ENCODE results near the gene BPIFB2.

The BPIFB2 gene

DNA sequence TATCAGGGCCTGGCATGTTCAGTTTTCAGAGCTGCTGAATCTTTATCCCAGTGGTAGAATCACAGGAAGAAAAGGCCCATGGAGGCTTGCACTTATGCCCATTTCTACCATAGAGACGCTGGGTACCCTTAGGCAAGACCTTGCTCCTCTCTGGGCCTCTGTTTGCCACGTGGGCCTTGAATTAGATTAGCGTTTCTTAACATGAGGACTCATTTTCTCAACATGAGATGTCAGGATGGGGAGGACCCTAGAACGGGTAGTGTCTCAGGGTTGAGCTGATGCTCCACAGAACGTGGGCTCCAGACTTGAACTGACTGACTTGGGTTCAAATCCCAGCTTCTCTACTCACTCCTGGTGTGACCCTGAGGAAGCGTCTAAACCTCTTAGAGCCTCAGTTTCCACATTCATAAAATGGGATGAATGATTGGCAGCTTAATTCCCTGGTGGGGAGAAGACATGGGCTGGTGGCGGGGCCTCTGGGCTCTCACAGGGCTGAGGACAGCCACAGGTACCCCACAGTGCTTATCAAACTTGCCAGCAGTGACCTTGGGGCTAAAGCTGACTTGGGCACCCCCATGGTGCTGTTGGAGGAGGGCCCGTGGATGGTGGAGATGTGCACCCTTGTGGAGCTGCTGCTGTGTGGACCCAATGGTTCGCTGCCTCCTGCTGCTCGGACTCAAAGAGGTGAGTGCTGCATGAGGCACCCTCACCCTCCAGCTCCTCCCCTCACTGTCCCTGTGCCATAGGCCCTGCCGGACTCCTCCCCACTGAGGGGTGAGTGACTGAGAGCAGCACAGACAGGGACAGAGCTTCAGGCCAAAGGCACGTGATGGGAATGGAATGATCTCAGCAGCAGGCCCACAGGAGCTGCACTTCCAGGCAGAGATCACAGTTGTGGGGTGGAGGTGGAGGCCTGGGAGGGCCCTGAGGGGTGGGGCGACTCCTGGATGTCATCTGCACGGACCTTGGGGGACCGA lies 31.5 kb upstream of the BPIFB2 start:
- in situ Hi-C loops (cut with HindIII; ENCODE audit: low pct_unique_long_range_greater_than_20kb, low sequenced_read_pairs) = no loop called here
- no peak for TF ChIP-seq JUND (IDR thresholded peaks at IDR 0.05; ENCODE audit: low read depth)
- DNase-seq (ENCODE audit: low read depth in 1 of 2, low spot score in 1 of 2) = peak; percentile 69 to 96

DNA sequence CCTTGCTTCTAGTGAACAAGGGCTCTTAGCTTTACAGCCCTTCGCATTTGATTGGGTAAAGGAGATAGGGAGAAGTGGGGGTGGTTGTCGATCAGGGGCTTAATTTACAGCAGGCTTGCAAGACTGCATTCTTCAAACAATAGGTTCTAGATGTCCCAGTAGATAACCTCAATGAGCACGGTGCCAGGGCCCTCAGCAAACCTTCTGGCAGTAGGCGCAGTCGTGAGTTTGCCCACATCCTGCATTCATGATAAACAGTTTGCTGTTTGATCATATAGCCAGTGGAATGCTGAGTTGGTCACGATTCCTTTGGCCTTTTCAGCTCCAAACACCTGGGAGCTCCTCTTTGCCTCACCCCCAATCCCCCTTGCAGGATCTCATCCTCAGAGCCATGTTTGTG lies 30.8 kb upstream of the BPIFB2 start:
- no peak for TF ChIP-seq JUND (IDR thresholded peaks at IDR 0.05; ENCODE audit: low read depth)
- in situ Hi-C loops (cut with HindIII; ENCODE audit: low pct_unique_long_range_greater_than_20kb, low sequenced_read_pairs) = no loop called here
- DNase-seq (ENCODE audit: low read depth in 1 of 2, low spot score in 1 of 2) = peak in 1 of 2 experiments; percentile 91

DNA sequence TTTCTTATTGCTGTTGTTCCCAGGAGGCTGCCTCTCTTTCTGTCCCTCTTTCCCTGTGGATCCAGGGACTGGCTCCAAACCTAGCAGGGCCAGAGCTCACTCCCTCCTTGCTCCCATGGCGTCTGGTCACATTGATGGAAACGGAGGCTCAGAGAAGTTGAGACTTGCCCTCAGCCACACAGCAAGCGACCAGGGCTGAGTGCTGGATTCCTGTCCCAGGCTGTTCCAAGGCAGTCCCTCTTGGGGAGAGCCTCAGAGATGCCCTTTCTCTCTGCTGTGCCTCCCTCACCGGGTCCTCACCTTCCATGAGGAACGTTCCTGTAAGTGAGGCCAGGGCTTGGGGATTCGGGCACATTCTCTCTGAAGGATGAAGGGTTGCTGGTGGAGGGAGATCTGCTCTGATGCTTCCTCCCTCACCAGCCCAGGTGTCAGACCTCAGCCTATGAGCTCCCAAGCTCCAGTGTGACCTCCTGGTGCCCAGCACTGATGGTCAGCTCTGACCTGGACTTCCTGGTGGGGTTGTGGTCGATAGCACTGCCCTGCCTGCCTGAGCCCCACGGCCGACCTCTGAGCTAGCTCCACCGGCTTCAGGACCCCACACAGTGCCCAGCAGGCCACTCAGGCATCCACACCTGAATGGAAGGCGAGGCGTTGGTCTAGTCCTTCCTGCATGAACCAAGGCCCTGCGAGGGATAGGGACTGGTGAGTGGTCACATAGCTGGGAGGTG lies 30.1 kb upstream of the BPIFB2 start:
- TF ChIP-seq JUND (IDR thresholded peaks at IDR 0.05; ENCODE audit: low read depth) = no peak
- in situ Hi-C loops (cut with HindIII; ENCODE audit: low pct_unique_long_range_greater_than_20kb, low sequenced_read_pairs) = no loop called here

DNA sequence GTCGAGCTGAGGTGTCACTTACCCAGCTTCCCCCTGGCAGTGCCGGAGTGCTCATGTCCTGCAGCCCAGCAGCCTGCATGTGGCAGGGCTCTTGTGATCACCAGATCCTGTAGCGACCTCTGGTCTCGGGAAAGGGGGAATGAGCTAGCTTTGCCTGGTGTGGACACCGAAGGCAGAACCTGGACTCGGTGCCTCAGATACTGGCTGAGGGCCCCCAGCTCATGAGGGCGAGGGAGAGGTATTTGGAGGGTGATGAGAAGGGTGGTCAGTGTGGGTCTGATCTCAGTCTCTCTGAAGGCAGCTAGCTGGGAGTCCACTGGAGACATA lies 29.5 kb upstream of the BPIFB2 start:
- no peak for DNase-seq (ENCODE audit: low read depth in 1 of 2, low spot score in 1 of 2)
- no peak for TF ChIP-seq JUND (IDR thresholded peaks at IDR 0.05; ENCODE audit: low read depth)
- in situ Hi-C loops (cut with HindIII; ENCODE audit: low pct_unique_long_range_greater_than_20kb, low sequenced_read_pairs) = no loop called here

More for the DNA sequence above, 30.1 kb upstream of the BPIFB2 start:
- no peak for DNase-seq (ENCODE audit: low read depth in 1 of 2, low spot score in 1 of 2)

DNA sequence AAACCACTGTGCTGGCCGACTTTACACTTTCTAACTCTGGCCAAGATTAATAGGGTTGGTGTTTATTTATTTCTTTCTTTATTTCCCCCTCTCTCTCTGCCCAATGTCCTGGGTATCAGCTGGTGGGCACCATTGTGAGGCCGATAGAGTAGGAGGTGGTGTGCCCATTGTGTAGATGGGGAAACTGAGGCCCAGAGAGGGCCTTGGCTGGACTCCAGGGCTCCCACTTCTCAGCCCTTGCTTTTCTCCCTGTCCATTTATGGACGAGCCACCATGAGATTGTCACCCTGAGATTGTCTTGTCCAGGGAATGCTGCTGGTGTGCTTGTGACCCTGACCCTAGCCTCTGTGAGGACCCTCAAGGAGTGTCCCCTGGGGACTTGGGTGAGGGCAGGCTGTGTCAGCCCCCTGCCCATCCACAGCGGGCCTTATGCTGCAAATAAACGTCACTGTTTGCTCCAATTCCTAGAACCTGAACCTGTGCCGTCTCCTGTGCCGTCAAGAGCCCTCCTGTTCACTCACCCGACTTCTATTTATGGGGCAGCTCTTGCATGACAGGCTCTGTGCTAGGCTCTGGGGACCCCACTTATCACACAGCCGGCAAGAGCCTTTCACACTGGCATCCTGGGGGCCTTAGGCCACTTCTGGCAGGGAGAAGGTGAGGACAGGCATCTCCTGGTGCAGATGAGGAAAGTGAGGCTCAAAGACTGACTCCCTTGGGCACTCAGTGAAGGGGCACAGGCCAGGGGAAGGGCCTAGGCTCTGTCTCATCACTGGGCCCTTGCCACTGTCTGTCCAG lies 28.1 kb upstream of the BPIFB2 start:
- TF ChIP-seq JUND (IDR thresholded peaks at IDR 0.05; ENCODE audit: low read depth) = no peak
- in situ Hi-C loops (cut with HindIII; ENCODE audit: low pct_unique_long_range_greater_than_20kb, low sequenced_read_pairs) = no loop called here
- no peak for DNase-seq (ENCODE audit: low read depth in 1 of 2, low spot score in 1 of 2)

DNA sequence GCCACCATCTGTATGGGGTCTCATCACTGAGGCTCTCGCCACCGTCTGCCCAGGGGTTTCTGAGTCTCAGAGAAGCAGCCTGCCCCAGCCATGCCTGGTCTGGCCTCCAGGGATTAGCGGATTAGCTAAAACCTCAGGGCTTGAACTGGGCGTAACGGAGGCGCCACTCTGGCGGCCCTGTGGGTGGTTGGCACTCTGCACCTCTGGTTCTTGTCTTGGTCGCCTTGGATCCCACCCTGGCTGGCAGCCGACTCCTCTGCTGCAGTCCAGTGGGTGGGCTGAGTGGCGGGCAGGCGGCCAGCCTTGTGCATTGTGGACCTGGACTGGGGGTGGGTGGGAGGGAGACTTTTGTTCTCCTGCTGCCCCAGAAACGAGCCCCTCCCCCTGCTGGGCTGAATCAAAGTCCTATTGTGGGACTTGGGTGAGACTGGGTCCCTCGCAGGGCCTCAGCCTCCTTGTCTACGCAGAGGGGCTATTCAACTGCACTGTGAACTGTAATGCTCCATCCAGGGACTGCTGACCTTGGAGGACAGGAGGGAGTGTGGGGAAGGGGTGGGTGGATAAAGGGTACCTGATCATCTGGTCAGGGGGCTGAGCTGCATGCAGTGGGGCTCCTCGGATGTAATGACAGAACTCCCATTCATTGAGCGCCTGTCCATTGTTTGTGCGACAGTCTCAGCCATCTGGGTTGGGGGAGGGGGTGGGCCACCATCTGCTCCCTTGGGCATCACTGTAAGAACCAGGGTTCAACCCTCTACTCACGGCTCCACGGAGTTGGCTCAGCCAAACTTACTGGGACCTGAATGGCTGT lies 27.2 kb upstream of the BPIFB2 start:
- in situ Hi-C loops (cut with HindIII; ENCODE audit: low pct_unique_long_range_greater_than_20kb, low sequenced_read_pairs) = no loop called here
- TF ChIP-seq JUND (IDR thresholded peaks at IDR 0.05; ENCODE audit: low read depth) = no peak
- DNase-seq (ENCODE audit: low read depth in 1 of 2, low spot score in 1 of 2) = no peak

DNA sequence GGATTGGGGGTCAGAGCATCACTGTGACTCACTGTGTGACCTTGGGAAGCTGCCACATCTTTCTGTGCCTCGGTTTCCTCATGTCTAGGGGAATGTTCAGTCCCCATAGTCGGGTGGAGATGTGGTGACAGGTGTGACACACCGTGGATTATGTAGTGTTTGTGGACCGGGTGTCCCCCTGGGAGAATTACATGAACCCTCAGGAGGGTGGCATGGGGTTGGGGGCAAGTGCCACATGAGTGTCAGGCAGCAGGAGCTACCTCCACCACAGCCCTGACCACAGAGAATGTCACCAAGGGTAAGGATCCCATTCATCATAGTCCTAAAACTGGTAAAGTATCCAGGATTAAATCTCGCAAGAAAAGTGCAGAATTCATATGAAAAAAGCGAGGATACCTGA lies 26.5 kb upstream of the BPIFB2 start:
- DNase-seq (ENCODE audit: low read depth in 1 of 2, low spot score in 1 of 2) = no peak
- TF ChIP-seq JUND (IDR thresholded peaks at IDR 0.05; ENCODE audit: low read depth) = no peak
- in situ Hi-C loops (cut with HindIII; ENCODE audit: low pct_unique_long_range_greater_than_20kb, low sequenced_read_pairs) = no loop called here

DNA sequence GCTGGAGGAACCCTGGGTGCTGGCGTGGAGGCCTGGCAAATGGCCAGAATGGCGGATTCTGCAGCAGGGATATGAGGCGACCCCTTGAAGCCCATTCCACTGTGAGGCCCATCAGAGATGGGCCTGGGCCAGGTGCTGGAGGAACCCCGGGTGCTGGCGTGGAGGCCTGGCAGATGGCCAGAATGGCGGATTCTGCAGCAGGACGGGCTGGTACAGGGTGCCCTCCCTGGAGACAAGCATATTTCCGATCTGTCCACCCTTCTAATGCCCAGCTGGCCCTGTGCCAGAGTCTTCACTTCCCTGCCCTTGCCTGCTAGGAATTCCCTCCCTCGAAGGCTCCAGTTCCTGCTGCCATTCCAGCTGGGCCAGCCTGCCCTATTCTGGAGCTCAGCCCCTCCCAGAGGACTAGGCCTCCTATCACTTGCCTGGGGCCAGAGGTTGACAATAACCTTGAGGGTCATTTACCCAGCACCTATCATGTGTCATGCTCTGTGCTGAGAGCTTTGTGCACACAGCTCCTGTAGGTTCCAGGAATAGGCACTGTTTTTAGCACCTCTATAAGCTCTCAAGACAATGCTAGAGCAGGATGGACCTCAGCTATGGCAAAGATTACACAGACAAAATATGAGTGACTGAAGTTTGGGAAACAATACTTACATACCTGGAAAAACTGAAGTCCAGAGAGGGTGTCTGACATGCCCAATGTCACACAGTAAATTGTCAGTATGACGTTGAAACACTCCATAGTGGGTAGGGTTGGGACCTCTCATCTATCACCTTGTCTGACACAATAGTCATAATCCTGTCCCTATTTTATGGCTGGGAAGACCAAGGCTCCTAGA lies 24.7 kb upstream of the BPIFB2 start:
- in situ Hi-C loops (cut with HindIII; ENCODE audit: low pct_unique_long_range_greater_than_20kb, low sequenced_read_pairs) = no loop called here
- DNase-seq (ENCODE audit: low read depth in 1 of 2, low spot score in 1 of 2) = peak in 1 of 2 experiments; percentile 54
- no peak for TF ChIP-seq JUND (IDR thresholded peaks at IDR 0.05; ENCODE audit: low read depth)

DNA sequence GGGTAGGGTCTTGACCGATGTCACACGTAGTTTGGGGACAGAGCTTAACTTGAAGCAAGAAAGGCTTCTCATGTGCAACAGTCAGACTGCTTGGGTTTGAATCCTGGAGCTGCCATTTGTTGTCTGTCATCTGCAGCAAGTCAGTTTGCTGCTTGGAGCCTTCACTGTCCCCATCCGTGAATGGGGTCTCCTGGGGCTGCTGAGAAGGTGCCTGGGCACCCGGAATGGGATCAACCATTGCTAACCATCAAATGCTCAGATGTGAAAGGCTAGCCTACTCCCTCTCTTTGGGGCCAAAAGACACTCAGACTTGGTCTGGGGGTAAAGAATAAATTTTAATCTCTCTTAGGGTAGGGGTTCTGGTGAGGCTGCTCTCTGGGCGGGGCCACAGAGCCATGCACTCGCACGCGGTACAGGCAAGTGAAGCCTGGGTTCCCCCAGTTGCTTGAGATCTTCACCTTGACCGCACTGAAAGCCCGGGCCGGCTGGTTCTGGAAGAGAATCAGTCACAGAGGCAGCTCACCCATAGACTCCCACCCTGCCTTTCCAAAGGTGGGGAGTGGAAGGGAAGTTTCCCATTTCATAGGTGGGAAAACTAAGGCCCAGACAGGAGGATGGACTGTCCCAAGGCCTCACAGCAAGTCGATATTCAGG lies 23.9 kb upstream of the BPIFB2 start:
- no peak for TF ChIP-seq JUND (IDR thresholded peaks at IDR 0.05; ENCODE audit: low read depth)
- no peak for DNase-seq (ENCODE audit: low read depth in 1 of 2, low spot score in 1 of 2)
- in situ Hi-C loops (cut with HindIII; ENCODE audit: low pct_unique_long_range_greater_than_20kb, low sequenced_read_pairs) = no loop called here

DNA sequence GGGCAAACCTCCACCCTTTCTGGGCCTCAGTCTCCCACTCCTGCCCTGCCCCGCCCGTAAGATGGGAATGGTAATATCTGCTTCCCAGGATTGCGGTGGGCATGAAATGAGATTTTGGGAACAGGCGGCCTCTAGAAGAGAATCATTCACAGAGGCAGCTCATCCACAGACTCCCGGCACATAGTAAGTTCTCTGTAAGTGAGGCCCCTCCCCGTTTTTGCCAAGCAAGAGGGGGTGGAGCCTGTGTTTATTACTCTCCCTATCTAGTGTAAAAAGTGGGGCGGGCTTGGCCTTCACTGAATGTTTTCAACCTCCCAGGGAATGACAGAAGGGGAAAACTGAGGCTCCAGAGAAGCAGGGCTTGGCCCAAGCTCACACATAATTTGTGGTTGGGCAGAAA lies 23.3 kb upstream of the BPIFB2 start:
- no peak for TF ChIP-seq JUND (IDR thresholded peaks at IDR 0.05; ENCODE audit: low read depth)
- in situ Hi-C loops (cut with HindIII; ENCODE audit: low pct_unique_long_range_greater_than_20kb, low sequenced_read_pairs) = no loop called here
- no peak for DNase-seq (ENCODE audit: low read depth in 1 of 2, low spot score in 1 of 2)
